Mucosa of rectum (tissue), 2 donors: ENCODE measurements around the gene SNX21.

Experiments used
- H3K27ac ChIP-seq, 2 donors: one replicate each; pipeline ENCODE4 v1.7.0; 2013; ENCODE audit warnings: inconsistent platforms in 2 of 2, low read depth in 2 of 2, low read length in 2 of 2
- H3K27me3 ChIP-seq, 2 donors: one replicate each; pipeline ENCODE4 v1.7.0; 2013; ENCODE audit warnings: low read length in 2 of 2; ENCODE audit not compliant: control insufficient read depth in 2 of 2, insufficient read depth in 2 of 2
- H3K36me3 ChIP-seq, 2 donors: one replicate each; pipeline ENCODE4 v1.7.0; 2013; ENCODE audit warnings: low read length in 2 of 2; ENCODE audit not compliant: control insufficient read depth in 2 of 2, insufficient read depth in 2 of 2
- H3K4me1 ChIP-seq, 2 donors: one replicate each; pipeline ENCODE4 v1.7.0; 2013; ENCODE audit warnings: low read length in 2 of 2, mild to moderate bottlenecking in 1 of 2; ENCODE audit not compliant: control insufficient read depth in 2 of 2, insufficient read depth in 2 of 2
- H3K4me3 ChIP-seq, 2 donors: one replicate each; pipeline ENCODE4 v1.7.0; 2013; ENCODE audit warnings: low read length in 2 of 2
- H3K9ac ChIP-seq, 2 donors: one replicate each; pipeline ENCODE4 v1.7.0; 2013; ENCODE audit warnings: low read length in 2 of 2, low read depth in 1 of 2, mild to moderate bottlenecking in 1 of 2
- H3K9me3 ChIP-seq, 2 donors: one replicate each; pipeline ENCODE4 v1.7.0; 2013; ENCODE audit warnings: low read length in 2 of 2; ENCODE audit not compliant: control insufficient read depth in 2 of 2
- donor health status: healthy.
- donor health status: Normal muscosa, but diverticular disease.

SNX21 gene

GRCh38 chr20:45878076-45878761, 44.6 kb downstream of the SNX21 start:
- Histone ChIP-seq H3K9ac (no peak overlapping the region), H3K36me3 (peaks cover 18 to 32% of the 10 kb centered on the region in 2 donors), H3K9me3 (no peaks in the 10 kb centered on the region), H3K27ac (no peak overlapping the region), H3K4me1 (peaks cover 0 to 4% of the 10 kb centered on the region in 2 donors), H3K27me3 (no peaks in the 10 kb centered on the region), H3K4me3 (no peak overlapping the region)

GRCh38 chr20:45880988-45881788, 47.6 kb downstream of the SNX21 start, which contains the start of gene ZSWIM1:
TSS of gene ZSWIM1 (plus strand) at chr20:45881227. CDS start at chr20:45882593, 1,366 bp downstream.
- Histone ChIP-seq H3K36me3 (peaks cover 24 to 49% of the 10 kb centered on the region in 2 donors), H3K9me3 (no peaks in the 10 kb centered on the region), H3K4me1 (peaks cover 0 to 4% of the 10 kb centered on the region in 2 donors), H3K27me3 (no peaks in the 10 kb centered on the region), H3K4me3 (peak within 1 kb of the TSS; percentile 89 to 93), H3K27ac (peak within 1 kb of the TSS; percentile 75 to 81), H3K9ac (peak within 1 kb of the TSS; percentile 85 to 88)

- no peak overlapping the region for H3K4me3 ChIP-seq
- H3K36me3 ChIP-seq = peaks cover 15 to 50% of the 10 kb centered on the region in 2 donors
- no peaks in the 10 kb centered on the region for H3K9me3 ChIP-seq
- peaks cover 0 to 4% of the 10 kb centered on the region in 2 donors for H3K4me1 ChIP-seq
- H3K9ac ChIP-seq = no peak overlapping the region
- H3K27me3 ChIP-seq = no peaks in the 10 kb centered on the region
- H3K27ac ChIP-seq = no peak overlapping the region
Observed at GRCh38 chr20:45882469-45883099, 49.0 kb downstream of the SNX21 start.

- no peaks in the 10 kb centered on the region for H3K9me3 ChIP-seq
- H3K4me1 ChIP-seq = peaks cover 0 to 4% of the 10 kb centered on the region in 2 donors
- H3K4me3 ChIP-seq = no peak overlapping the region
- peaks cover 11 to 48% of the 10 kb centered on the region in 2 donors for H3K36me3 ChIP-seq
- no peak overlapping the region for H3K9ac ChIP-seq
- H3K27me3 ChIP-seq = no peaks in the 10 kb centered on the region
- H3K27ac ChIP-seq = no peak overlapping the region
Observed at GRCh38 chr20:45883100-45883469, 49.5 kb downstream of the SNX21 start.

- H3K36me3 ChIP-seq = peaks cover 10 to 43% of the 10 kb centered on the region in 2 donors
- no peaks in the 10 kb centered on the region for H3K27me3 ChIP-seq
- no peaks in the 10 kb centered on the region for H3K9me3 ChIP-seq
- peaks cover 12 to 13% of the 10 kb centered on the region in 2 donors for H3K4me1 ChIP-seq
- no peak overlapping the region for H3K9ac ChIP-seq
- no peak overlapping the region for H3K27ac ChIP-seq
- H3K4me3 ChIP-seq = no peak overlapping the region
Observed at GRCh38 chr20:45886590-45887345, 53.2 kb downstream of the SNX21 start.

- Histone ChIP-seq H3K4me1 (peaks cover 18 to 19% of the 10 kb centered on the region in 2 donors), H3K36me3 (peaks cover 10 to 43% of the 10 kb centered on the region in 2 donors), H3K27me3 (no peaks in the 10 kb centered on the region), H3K9me3 (no peaks in the 10 kb centered on the region), H3K4me3 (no peak within 1 kb of the TSS), H3K9ac (no peak within 1 kb of the TSS), H3K27ac (no peak within 1 kb of the TSS)
Observed at GRCh38 chr20:45887346-45887715, 53.7 kb downstream of the SNX21 start, which contains the start of gene SPATA25. TSS of gene SPATA25 (minus strand) at chr20:45887622. CDS start at chr20:45887590, 32 bp downstream.

- H3K36me3 ChIP-seq = peaks cover 1 to 38% of the 10 kb centered on the region in 2 donors
- no peaks in the 10 kb centered on the region for H3K27me3 ChIP-seq
- H3K9me3 ChIP-seq = no peaks in the 10 kb centered on the region
- H3K4me1 ChIP-seq = peaks cover 30% of the 10 kb centered on the region in 2 donors
- no peak overlapping the region for H3K9ac ChIP-seq
- no peak overlapping the region for H3K27ac ChIP-seq
- no peak overlapping the region for H3K4me3 ChIP-seq
Observed at GRCh38 chr20:45888681-45889080, 55.1 kb downstream of the SNX21 start.

GRCh38 chr20:45890077-45890984, 56.7 kb downstream of the SNX21 start:
- peak overlapping the region; percentile 80 to 82 for H3K4me3 ChIP-seq
- peak overlapping the region; percentile 65 to 80 for H3K27ac ChIP-seq
- peaks cover 30 to 31% of the 10 kb centered on the region in 2 donors for H3K4me1 ChIP-seq
- H3K36me3 ChIP-seq = peaks cover 14 to 45% of the 10 kb centered on the region in 2 donors
- H3K9me3 ChIP-seq = no peaks in the 10 kb centered on the region
- no peaks in the 10 kb centered on the region for H3K27me3 ChIP-seq
- peak overlapping the region; percentile 76 to 80 for H3K9ac ChIP-seq
